Eye (tissue), 1 donor: ENCODE measurements around the gene CAMTA1.
"Not testable (repeated sequence)": the region's sequence is repeated elsewhere in the genome, so short reads cannot be mapped to it uniquely, and the experiment has no call there.

Experiments
- DNase-seq: peaks from one replicate; pipeline ENCODE4 v3.0.0-alpha.2; 2015

The CAMTA1 gene

DNA sequence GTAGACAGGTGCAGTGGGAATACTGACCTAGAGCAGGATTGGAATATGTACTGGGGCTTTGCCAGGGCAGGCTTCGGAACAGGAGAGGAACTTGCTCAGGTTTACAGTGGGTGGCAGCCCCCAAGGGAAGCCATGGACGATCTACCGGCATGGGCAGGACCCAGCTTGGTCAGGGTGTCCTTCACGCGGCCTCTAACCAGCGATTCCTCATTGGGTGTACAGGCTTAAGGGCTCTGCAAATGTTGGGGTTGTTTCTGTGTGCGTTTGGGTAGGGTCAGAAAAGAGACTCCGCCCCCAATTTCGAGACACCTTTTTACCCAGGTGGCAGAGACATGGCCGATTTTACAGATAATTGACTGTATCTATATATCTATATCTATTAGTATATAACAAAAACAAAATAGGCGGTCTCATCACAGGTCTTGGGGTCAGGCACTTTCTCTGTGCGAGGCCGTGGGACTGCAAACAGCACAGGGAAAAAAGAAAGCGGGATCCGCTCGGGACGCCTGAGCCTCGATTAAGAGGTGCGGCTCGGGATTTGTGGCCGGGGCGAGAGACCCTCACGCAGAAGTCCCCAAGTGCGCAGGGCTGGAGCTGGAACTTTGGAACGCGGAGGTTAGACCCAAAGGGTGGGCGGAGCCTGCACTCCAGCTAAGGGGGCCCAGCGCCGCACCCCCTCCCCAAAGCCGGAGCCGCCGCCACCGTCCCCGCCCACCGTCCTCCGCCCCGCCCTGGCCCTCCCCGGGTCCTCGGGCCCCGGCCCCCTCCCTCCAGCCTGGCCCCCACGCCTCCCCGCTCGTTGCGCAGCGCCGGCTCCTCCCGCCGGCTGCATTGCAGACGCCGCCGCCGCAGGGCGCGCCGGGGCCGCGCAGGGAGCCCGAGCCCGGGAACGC is 918.3 kb downstream of the CAMTA1 start:
- DNase-seq = peak; percentile 81

DNA sequence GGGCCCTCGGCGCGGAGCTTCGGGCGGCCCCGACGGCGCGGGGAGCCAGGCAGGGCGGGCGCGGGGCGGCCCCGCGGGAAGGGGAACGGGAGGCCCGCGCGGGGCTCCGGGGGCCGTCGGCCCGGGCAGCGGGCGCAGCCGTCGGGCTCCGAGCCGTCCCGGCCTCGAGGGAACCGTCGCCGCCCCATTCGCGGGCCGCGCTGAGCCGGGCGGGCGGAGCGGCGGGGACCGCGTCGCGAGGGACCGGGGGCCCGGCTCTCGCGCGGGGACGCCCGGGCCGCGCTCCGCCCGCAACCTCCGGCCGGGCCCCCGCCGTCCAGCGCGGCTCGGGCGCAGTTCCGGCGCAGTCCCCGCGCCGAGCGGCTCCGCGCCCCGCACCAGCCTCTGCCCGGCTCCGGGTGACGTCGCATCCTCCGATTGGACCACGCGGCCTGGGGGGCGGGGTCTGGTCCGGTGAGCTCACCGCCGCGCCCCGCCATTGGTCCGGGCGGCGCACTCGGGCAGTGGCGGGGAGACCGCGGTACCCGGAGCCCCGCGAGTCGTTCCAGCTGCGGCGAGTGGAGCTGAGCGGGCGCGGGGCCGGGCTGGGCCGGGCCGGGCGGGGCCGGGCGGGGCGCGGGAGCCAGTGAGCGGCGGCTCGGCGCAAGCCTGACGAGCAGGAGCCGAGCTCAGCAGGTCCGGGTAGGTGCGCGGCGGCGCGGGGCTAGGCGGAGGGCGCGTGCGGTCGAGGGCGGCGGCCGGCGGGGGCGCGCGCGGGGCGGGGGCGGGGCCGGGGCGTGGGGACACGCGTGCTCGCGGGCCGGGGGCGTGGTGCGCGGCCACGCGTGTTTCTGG is 919.2 kb downstream of the CAMTA1 start:
- peak; percentile 98 for DNase-seq

DNA sequence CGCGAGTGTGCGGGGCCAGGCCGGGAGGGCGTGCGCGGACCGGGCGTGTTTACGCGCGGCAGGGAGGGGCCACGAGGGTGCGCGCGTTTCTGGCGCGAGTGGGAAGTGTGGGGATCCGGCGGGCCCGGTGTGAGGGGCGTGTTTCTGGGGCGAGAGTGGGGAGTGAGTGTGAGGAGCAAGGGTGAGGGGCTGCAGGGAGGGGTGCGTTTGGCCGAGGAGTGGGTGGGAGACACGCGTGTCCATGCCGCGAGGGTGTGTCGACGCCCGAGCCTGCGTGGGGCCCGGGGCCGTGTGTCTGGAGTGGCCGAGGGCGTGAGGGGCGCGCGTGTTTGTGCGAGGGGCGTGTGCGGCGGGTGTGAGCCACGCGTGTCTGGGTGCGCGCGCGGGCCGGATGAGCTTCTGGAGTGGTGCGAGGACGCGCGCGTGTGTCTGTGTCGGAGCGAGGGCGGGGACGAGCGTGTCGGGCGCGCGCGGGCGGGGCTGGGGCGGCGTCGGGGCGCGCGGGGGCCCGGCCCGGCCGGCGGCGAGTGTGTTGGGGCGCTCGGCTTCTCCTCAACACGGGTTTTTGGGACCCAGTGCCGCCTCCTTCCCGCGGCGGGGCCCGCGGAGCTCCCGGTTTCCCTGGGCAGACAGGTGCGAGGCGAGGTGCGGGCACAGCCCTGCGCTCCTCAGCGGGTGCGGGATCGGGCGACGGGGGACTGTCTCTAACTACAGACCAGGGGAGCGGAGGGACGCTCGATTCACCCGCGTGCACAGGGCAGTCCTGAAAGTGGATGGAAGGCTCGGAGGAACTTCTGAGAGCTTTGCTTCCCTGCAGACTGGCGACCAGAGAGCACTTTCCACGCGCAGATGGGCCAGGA is 920.0 kb downstream of the CAMTA1 start:
- DNase-seq = peak; percentile 70

DNA sequence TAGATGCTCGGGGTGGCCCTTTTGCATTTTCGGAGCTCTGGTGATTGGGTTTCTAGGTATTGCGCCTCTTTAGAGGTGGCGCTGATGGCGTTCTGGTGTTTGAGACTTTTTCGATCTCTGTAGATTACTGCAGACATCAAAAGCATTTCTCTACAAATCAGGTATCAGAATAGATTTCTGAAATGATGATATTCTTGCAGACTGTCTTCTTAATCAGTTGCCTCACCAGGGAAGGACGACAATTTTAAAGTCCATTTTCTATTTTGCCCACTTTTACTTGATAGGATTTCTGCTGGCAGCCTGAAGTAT is 920.6 kb downstream of the CAMTA1 start:
- no peak for DNase-seq

DNA sequence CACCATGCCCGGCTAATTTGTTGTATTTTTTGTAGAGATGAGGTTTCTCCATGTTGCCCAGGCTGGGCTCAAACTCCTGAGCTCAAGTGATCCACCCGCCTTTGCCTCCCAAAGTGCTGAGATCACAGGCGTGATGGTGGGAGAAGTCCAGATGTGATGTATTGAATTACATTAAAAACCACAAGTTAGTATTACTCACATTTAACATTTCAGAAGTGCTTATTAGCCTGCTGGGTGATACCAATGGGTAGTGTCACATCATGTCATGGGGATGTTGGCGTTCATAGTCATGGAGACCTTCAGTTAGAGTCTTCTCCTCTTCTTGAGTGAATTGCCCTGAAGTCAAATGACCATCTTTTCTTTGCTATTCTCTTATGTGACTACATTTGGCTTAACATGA is 922.3 kb downstream of the CAMTA1 start:
- DNase-seq = no peak

DNA sequence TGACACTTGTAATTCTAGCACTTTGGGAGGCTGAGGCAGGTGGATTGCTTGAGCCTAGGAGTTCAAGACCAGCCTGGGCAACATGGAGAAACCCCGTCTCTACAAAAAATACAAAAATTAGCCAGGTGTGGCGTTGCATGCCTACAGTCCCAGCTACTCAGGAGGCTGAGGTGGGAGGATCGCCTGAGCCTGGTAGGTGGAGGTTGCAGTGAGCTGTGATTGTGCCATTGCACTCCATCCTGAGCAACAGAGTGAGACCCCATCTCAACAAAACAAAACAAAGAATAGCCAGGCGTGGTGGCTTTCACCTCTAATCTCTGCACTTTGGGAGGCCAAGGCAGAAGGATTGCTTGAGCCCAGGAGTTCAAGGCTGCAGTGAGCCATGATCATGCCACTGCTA is 922.8 kb downstream of the CAMTA1 start:
- DNase-seq = not testable (repeated sequence)

DNA sequence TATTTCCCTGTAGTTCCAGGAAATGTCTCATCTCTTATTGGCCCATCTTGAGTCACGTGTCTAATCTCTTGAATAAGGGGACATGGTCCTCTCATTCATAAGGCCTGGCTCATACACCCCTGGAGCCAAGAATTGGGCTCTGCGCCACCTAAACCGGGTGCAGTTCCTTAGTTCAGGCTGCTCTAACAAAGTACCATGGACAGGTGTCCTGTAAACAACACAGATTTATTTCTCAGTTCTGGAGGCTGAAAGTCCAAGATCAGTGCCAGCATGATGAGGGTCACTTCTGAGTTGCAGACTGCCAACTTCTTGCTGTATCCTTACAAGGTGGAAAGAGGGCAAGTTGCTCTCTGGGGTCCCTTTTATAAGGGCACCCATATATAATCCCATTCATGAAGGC is 925.6 kb downstream of the CAMTA1 start:
- no peak for DNase-seq

DNA sequence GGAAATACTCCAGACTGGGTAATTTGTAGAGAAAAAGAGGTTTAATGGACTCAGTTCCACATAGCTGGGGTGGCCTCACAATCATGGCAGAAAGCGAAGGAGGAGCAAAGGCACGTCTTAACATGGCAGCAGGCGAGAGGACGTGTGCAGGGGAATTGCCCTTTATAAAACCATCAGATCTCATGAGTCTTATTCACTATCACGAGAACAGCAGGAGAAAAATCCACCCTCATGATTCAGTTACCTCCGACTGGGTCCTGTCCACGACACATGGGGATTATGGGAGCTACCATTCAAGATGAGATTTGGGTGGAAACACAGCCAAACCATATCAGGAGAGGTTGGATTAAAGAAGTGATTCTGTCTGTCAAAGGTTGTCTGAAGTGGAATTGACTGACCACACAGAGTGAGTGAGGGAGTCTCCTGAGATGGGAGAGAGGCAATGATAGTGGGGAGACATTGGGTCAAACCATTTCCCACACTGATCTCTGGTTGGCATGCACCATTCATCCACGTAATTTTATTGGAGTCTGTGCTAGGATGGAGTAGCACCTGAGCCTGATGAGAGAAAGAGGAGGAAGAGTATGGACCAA is 927.6 kb downstream of the CAMTA1 start:
- DNase-seq = no peak

DNA sequence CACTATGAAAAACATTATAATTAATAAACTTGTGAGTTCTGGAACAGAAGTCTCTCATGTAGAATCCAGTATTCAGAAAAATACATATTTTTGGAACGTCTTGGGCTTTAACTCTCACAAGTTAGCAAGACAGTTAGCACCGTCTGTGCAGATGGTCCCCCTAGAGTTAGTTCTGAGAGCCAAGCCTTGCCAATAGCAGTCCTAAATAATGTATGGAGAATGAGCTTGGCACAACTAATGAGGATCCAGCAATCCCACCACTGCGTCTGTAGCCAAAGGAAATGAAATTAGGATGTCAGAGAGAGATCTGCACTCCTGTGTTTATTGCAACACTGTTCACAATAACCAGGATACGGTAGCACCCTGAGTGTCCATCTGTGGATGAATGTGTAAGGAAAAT is 931.3 kb downstream of the CAMTA1 start:
- no peak for DNase-seq

DNA sequence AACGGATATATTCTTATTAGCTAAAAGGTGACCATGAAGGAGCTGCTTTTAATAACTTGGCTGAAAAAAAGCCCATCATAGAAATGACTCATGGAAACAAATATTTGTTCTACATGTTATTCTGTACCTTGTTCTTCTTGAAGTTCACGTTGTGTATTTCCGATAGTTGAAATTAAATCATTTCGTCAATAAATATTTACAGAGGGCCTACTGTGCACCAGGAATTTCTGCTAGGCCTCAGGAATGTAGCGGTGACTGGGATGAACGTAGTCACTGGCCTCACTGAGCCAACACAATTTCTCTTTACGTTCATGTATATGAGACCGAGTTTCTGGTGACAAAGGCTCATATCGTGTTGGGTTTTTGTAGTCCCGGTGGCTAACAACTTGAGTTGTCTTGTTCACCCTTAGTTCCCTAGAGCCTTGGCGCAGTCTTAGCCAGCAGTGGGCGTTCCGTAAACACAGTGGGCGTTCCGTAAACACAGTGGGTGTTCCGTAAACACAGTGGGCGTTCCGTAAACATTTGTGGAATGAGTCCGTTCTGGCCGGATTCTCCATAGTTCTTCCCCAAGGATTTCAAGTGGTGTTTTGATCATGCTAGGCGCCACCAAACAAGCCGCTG is 932.6 kb downstream of the CAMTA1 start:
- DNase-seq = no peak

DNA sequence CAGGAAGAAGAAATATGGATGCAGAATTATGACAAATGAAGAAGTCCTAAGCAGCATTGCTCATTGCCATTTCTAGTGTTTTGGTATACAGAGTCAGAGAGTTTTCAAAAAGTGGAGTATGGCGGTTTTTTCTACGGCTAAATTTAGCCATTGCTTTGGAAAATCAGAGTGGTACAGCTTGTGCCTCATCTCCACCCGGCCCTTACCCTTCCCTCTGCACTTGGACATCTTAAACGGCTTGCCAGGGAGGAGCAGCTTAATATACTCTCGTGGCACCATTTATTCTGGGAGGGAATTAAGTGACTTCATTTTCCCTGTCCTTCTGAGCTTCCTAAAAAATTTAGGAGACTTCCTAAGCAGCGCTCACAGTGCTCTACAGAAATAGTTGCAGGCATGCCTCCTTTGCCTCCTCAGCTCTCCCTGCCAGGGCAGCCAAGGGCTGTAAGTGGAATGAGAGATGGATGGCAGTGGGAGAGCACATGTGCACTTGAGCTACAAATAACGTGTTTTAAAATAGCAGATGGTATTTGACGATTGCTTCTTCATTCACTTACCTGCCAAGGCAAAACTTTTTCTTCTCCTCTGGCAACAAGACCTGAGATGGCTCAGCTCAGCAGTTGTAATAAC is 934.3 kb downstream of the CAMTA1 start:
- DNase-seq = no peak

DNA sequence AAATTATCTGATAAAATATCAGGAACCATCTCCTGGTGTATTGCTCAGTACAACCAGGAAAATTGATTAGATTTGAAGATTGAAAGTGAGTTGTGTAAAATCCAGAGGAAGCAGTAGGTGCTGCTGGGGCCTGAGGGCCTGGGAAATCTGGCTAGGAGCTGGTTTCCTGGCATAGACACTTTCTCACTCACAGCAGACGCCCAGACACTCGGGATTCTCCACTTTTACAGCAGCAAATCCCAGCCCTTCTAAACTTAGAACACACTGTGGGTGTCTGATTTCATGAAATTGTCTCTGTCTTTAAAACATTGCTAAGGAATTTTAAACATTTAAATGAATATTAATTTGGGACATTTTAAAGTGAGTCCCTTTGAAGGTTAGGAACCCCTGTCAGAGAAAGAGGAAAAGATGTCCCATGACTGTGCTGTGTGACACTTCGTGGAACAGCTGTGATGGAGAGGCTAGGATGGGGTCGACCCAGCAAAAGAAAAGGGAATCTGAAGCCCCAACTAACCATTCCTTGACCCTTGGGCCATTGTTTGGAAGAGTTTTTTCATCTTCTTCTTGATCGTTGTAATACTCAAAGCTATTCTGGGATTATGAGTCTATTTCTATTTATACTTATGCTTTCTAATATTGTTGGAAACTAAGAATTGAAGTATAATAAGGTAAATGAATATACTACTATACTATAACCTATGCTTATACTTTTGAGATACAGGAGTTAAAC is 936.9 kb downstream of the CAMTA1 start:
- no peak for DNase-seq

DNA sequence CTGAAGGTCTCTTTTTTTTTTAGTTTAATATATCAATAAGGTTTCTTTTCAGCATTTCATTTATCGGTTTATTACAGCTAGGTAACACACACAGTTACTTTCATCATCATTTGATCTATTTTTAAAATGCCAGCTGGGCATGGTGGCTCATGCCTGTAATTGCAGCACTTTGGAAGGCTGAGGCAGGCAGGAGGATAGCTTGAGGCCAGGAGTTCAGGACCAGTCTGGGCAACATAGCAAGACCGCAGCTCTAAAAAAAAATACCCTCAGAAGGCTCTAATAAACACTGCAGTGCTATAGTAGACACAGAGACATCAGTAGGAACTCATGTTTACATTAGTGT is 937.4 kb downstream of the CAMTA1 start:
- DNase-seq = no peak

DNA sequence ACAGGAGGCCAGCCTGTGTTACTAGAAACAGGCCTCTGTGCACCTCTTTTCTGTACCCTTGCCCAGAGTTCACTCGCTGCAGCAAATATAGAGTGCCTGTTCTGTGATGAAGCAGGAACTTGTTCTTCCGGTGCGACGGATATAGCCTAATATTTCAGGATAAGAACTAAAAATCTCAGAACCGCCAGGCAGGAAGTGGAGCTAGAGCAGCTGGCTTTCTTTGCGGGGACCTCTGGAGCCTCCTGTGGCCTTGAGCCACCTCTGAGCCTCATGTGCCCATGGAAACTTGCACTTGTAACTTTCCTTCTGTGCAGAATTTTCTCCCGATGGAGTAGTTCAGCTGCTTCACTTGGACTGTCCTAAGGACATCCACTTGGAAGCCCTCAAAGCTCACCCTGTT is 941.4 kb downstream of the CAMTA1 start:
- DNase-seq = no peak

DNA sequence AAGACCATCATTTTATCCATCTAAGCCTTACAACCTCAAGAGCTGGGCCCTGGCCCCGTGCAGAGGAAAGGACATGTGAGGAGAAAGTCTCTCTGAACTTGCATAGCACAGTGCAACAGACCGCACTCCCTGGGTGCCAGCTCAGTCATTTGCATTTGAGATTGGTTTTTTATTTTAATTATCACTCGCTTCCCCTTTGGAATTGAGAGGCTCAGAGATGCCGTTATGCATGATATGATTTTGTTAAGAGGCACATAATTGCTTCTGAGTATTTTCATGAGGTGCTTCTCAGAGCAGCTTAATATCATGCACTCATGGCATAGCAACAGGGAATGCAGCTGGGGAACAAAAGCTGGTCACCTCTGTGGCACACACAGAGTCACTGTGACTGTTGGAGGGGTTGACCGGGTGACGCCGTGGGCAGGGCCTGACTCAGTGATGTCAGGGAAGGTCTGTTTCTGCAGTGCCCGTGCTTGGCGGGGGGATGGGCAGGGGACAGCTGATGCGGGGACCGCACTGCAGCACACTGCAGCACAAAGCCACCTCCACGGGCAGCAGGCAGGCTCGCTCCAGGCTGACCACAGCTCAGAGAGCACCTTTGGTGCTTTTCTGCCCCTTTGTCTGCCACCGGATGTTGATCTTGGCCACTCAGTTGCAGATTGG is 942.7 kb downstream of the CAMTA1 start:
- peak; percentile 87 for DNase-seq

DNA sequence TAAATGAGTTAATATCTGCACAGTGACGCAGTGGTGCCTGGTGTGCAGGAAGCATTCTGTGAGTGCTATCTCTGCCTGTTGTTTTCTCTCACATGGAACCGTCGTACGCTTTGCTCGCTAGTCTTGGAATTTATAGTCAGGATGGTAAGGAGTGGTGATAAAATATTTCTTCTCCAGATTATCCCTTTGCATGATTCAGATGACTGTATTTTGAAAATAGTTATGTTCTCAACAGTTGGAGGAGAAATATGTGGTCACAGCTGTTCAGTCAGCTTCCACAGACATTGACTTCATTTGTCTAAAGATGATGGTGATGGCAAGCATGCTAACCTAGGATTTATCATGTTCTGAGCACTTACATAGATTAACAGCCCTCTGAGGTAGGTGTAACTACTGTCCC is 944.5 kb downstream of the CAMTA1 start:
- DNase-seq = no peak

DNA sequence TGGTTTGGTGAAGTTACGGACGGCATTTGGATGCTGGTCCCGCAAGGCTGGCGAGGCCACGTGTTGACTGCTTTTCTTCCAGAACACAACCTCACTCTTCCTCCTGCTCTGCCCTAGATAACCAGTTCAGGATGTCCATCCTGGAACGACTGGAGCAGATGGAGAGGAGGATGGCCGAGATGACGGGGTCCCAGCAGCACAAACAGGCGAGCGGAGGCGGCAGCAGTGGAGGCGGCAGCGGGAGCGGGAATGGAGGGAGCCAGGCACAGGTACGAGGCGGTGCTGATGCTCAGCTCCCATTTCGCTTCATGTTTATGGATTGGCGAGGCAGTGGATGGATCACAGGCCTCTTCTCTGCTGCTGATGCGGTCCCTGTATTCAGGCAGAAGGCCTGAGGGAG is 947.1 kb downstream of the CAMTA1 start:
- DNase-seq = no peak

DNA sequence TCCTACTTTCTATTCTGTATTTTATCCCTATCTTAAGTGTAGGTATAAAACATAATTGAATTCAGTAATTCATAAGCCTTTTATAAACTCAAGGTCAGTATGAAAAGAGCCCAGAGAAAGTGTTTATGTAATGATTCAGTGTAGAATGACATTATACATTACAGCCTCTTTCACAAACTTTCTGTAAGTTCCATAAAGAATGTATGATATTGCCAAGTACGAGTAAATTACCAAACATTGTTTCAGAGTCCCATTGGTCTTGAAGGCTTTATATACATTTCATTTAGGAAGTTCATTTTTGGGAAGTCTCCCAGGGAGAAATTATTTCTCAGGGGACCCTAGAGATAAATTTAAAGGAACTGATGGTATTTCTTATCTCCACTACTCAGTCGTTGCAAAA is 948.0 kb downstream of the CAMTA1 start:
- DNase-seq = no peak

DNA sequence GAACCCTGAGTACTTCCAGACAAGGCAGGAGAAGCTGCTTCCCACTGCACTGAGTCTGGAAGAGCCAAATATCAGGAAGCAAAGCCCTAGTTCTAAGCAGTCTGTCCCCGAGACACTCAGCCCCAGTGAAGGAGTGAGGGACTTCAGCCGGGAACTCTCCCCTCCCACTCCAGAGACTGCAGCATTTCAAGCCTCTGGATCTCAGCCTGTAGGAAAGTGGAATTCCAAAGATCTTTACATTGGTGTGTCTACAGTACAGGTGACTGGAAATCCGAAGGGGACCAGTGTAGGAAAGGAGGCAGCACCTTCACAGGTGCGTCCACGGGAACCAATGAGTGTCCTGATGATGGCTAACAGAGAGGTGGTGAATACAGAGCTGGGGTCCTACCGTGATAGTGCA is 952.8 kb downstream of the CAMTA1 start:
- no peak for DNase-seq

DNA sequence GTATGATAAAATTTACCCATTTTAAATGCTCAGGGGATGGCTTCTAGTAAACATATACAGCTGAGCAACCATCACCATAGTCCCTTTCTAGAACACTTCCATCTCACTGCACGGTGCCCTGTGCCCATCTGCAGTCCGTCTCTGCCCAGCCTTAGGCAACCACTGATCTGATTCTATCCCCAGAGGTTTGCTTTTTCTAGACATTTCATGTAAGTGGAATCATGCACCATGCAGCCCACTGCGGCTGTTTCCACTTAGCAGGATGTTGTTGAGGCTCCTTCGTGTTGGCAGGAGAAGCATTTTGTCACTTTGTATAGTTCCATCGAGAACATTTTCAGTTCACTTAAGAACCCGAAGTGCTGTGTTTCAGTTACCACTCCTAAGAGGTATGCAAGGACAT is 958.1 kb downstream of the CAMTA1 start:
- DNase-seq = peak; percentile 65

DNA sequence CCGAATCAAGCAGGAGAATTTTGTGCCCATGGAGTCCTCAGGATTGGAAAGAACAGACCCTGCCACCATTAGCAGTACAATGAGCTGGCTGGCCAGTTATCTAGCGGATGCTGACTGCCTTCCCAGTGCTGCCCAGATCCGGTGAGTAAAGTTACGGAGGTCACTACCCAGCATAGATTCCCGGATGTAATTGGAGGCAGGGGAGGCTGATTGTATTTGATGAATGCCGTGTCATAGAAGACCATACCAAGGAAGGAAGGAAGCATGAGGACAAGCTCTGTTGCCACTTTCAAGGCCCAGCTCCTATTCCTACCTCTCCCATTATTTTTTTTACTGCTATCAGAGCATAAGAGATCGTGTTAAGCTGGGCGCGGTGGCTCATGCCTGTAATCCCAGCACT is 959.6 kb downstream of the CAMTA1 start:
- no peak for DNase-seq
